PFSK-1 (cell line): Measurements from ENCODE around the gene SEC24C.

Experiments used
- FOXP2 ChIP-seq: optimal IDR thresholded peaks from 2 replicates; pipeline ENCODE3; 2011; ENCODE audit warnings: borderline replicate concordance, control low read depth, inconsistent platforms; ENCODE audit not compliant: insufficient read depth; ENCODE audit errors: extremely low read length, extremely low read depth
- POLR2AphosphoS5 ChIP-seq: IDR thresholded peaks from 2 replicates; pipeline ENCODE4 v1.6.1; 2012; ENCODE audit warnings: low read depth, mild to moderate bottlenecking, control low read depth, low read length, moderate library complexity
- REST ChIP-seq, 2 experiments: IDR thresholded peaks; 2 replicates each; pipeline versions ENCODE4 v1.6.1 to v1.8.0; 2011 to 2012; ENCODE audit warnings: low read depth in 2 of 2, low read length in 2 of 2, control low read depth in 1 of 2, inconsistent platforms in 1 of 2, mild to moderate bottlenecking in 1 of 2, moderate library complexity in 1 of 2; ENCODE audit not compliant: insufficient read depth in 1 of 2
- SIN3A ChIP-seq: IDR thresholded peaks from 2 replicates; pipeline ENCODE4 v1.6.1; 2012; ENCODE audit warnings: mild to moderate bottlenecking, low read length, moderate library complexity, borderline replicate concordance; ENCODE audit not compliant: insufficient read depth
- TAF1 ChIP-seq: IDR thresholded peaks from 2 replicates; pipeline ENCODE4 v1.6.1; 2012; ENCODE audit warnings: low read length, control low read depth, borderline replicate concordance; ENCODE audit not compliant: insufficient read depth

Gene SEC24C

GRCh38 chr10:73810358-73810734, 66.2 kb downstream of the SEC24C start:
- TF ChIP-seq REST (IDR thresholded peaks at IDR 0.05; ENCODE audit: insufficient read depth in 1 of 2, low read depth in 2 of 2, low read length in 2 of 2) (no peak), POLR2AphosphoS5 (no peak), SIN3A (no peak), TAF1 (no peak), FOXP2 (no peak)

- TF ChIP-seq REST (IDR thresholded peaks at IDR 0.05; ENCODE audit: insufficient read depth in 1 of 2, low read depth in 2 of 2, low read length in 2 of 2), result no peak
- peak; percentile 39; the same call in 1 of the 2 replicates for TF ChIP-seq POLR2AphosphoS5
These were observed 66.7 kb downstream of the SEC24C start for GRCh38 chr10:73810735-73811465.

GRCh38 chr10:73812657-73813056, 68.5 kb downstream of the SEC24C start:
- TF ChIP-seq SIN3A (no peak), TAF1 (no peak), REST (IDR thresholded peaks at IDR 0.05; ENCODE audit: insufficient read depth in 1 of 2, low read depth in 2 of 2, low read length in 2 of 2) (no peak), FOXP2 (no peak), POLR2AphosphoS5 (no peak)

GRCh38 chr10:73813333-73813732, 69.2 kb downstream of the SEC24C start:
- TF ChIP-seq REST (IDR thresholded peaks at IDR 0.05; ENCODE audit: insufficient read depth in 1 of 2, low read depth in 2 of 2, low read length in 2 of 2) (no peak), FOXP2 (no peak), TAF1 (no peak), SIN3A (no peak), POLR2AphosphoS5 (no peak)

GRCh38 chr10:73814276-73814895, 70.2 kb downstream of the SEC24C start:
- TF ChIP-seq TAF1 (no peak), POLR2AphosphoS5 (no peak), SIN3A (no peak), FOXP2 (no peak), REST (IDR thresholded peaks at IDR 0.05; ENCODE audit: insufficient read depth in 1 of 2, low read depth in 2 of 2, low read length in 2 of 2) (no peak)
